DND-41 (cell line): Measurements from ENCODE around the gene KCTD14.

Experiments used
- EZH2 ChIP-seq: IDR thresholded peaks from 3 replicates; pipeline ENCODE4 v1.6.1; 2012; ENCODE audit warnings: borderline replicate concordance, low read depth, mild to moderate bottlenecking, moderate library complexity, low read length, inconsistent platforms; ENCODE audit not compliant: severe bottlenecking
- TF ChIP-seq, protein P1 (sequence below): IDR thresholded peaks from 2 replicates; pipeline ENCODE4 v1.5.1; 2012; ENCODE audit warnings: borderline replicate concordance, low read length, moderate library complexity, mild to moderate bottlenecking; ENCODE audit not compliant: poor library complexity, severe bottlenecking; ENCODE audit errors: extremely low read depth

DNA sequence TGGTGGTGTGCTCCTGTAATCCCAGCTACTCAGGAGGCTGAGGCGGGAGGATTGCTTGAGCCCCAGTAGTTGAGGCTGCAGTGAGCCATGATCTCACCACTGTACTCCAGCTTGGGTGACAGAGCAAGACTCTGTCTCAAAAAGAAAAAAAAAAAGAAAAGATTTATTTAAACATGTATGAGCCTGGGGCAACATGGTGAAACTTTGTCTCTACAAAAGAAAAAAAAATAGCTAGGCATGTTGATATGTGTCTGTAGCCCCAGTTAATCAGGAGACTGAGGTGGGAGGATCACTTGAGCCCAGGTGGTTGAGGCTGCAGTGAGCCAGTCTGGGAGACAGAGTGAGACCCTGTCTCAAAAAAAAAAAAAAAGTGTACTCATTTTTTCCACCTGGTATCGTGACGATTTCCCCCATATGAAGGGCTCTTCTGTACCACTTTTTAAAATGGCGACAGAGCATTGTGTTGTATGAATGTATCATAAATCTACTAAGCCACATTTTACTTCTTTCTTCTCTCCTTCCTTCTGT is 16.4 kb upstream of the KCTD14 start:
- TF ChIP-seq, protein P1, sequence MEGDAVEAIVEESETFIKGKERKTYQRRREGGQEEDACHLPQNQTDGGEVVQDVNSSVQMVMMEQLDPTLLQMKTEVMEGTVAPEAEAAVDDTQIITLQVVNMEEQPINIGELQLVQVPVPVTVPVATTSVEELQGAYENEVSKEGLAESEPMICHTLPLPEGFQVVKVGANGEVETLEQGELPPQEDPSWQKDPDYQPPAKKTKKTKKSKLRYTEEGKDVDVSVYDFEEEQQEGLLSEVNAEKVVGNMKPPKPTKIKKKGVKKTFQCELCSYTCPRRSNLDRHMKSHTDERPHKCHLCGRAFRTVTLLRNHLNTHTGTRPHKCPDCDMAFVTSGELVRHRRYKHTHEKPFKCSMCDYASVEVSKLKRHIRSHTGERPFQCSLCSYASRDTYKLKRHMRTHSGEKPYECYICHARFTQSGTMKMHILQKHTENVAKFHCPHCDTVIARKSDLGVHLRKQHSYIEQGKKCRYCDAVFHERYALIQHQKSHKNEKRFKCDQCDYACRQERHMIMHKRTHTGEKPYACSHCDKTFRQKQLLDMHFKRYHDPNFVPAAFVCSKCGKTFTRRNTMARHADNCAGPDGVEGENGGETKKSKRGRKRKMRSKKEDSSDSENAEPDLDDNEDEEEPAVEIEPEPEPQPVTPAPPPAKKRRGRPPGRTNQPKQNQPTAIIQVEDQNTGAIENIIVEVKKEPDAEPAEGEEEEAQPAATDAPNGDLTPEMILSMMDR, result no peak
- no peak for TF ChIP-seq EZH2
